NCI-H146 treated with DMSO at 0.1 percent for 48 hours (cell line): ENCODE results near the gene MT1M.

ENCODE experiments used
- DNase-seq: peaks from one replicate; lab custom pipeline; 2025; ENCODE audit not compliant: unreplicated experiment; lab: John Stamatoyannopoulos, UW

The MT1M gene

DNA sequence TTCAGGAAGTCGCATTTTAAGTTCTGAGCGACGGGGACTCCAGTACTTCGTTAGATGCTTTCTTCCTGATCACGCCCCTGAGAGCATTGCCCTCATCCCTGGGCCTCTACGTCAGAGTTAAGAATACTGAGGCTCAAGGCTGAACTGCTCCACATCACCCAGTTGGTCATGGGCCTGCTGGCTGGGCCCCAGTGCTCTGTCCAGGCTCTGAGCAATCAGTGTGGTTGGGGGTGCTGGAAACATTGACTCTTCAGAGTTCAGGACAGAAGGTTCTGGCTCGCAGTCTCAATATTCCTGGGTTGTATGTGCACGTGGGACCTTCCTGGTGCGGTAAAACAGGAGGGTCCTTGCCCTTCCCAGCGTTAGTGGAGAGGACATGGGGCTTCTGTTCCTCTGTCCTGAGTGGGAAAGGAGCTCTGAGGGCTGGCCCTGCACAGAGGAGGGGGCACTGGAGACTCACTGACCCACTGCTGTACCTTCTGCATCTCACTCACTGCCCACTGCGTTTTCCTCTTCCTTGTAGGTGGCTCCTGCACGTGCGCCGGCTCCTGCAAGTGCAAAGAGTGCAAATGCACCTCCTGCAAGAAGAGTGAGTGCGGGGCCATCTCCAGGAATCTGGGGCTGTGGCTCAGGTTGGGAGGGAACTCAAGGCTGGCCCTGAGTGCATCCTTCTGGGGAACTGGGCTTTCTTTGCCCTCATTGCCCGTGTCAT, 6.4 kb upstream of the MT1M start:
- DNase-seq = no peak

DNA sequence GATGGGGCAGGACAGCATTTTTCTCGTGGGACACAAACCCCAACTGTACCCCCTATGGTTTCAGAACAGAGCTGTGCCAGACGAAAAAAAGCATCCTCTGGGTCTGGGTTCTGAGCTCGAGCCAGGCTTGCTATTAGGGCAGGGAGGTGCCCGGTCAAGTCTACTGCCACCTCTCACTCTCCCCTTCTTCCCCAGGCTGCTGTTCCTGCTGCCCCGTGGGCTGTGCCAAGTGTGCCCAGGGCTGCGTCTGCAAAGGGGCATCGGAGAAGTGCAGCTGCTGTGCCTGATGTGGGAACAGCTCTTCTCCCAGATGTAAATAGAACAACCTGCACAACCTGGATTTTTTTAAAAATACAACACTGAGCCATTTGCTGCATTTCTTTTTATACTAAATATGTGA, 5.8 kb upstream of the MT1M start:
- no peak for DNase-seq

DNA sequence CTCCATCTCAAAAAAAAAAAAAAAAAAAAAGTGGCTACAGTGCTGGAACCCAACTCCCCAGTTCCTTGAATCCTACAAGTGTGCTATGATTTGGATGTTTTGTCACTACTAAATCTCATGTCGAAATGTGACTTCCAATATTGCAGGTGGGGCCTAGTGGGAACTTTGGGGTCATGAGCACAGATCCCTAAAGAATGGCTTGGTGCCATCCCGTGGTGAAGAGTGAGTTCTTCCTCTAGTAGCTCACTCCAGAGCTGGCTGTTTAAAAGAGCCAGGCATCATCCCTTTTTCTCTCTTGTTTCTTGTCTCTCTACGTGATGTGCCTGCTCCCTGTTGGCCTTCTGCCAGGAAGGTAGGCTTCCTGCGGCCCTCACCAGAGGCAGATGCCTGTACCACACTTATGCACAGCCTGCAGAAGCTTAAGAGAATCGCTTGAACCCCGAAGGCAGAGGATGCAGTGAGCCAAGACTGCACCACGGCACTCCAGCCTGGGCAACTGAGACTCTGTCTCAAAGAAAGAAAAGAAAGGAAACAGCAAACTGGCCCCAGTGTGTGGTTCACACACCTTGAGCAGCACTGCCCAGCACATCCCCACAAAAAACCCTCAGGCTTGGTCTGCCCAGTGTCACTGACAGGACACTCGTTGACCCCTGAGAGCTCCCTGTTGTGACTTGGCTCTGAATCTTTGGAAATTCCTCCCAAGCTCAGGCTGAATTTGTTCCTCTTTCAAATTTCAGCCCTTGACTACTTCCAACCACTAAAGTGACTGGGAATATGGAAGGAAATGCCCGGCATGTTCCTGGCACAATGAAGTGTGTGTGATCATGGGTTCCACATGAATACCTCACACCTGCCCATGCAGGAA, 3.7 kb upstream of the MT1M start:
- no peak for DNase-seq

- DNase-seq = no peak
These were observed 2.9 kb upstream of the MT1M start for GRCh38 chr16:56629531-56629930.

DNA sequence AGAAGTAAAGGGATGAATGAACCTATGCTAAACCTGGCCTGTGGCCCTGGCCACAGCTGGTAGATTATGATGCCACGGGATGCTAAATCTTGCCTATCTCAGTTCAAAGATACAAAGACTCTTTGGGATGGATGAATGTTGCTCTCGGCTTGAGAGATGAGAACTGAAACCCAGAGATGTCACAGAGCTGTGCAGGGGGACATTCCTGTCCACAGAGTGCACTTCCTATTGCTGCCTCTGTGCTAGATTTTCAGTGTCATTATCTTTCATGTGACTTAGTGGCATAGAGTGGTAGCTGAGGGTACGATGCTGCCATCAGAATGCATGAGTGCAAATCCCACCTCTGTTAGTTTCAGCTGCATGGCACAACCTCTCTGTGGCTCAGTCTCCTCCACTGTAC, 2.3 kb upstream of the MT1M start:
- DNase-seq = no peak

GRCh38 chr16:56631197-56631596, 1.3 kb upstream of the MT1M start:
- no peak for DNase-seq

DNA sequence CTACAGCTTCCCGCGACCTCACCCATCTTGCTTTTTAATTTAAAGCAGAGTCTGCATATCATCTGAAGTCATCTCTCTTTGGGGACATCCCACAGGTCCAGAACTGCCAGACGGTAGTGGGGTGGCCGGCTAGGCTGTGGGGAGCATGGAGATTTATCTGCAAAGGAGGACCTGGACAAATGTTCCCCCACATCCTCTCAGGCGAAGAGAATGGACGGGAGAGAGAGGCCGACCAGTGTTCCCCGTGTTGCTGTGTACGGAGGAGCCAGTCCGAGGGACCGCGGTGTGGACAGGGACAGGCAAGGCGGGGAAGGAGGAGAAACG, 665 bp upstream of the MT1M start:
- DNase-seq = no peak

DNA sequence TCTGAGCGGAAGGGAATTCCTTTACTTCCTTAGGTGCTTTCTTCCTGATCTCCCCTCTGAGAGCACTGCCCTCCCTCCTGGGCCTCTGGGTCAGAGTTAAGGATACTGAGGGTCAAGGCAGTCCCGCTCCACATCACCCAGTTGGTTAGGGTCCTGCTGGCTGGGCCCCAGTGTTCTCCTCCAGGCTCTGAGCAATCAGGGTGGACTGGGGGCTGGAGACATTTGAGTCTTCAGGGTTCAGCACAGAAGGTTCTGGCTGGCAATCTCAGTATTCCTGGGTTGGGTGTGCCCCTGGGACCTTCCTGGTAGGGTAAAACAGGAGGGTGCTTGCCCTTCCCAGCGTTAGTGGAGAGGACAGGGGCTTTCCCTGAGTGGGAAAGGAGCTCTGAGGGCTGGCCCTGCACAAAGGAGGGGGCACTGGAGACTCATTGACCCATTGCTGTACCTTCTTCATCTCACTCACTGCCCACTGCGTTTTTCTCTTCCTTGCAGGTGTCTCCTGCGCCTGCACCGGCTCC, 448 bp downstream of the MT1M start:
- DNase-seq = no peak

GRCh38 chr16:56633535-56633934, 1.1 kb downstream of the MT1M start:
- DNase-seq = no peak

GRCh38 chr16:56634715-56635440, 2.4 kb downstream of the MT1M start:
- DNase-seq = no peak

DNA sequence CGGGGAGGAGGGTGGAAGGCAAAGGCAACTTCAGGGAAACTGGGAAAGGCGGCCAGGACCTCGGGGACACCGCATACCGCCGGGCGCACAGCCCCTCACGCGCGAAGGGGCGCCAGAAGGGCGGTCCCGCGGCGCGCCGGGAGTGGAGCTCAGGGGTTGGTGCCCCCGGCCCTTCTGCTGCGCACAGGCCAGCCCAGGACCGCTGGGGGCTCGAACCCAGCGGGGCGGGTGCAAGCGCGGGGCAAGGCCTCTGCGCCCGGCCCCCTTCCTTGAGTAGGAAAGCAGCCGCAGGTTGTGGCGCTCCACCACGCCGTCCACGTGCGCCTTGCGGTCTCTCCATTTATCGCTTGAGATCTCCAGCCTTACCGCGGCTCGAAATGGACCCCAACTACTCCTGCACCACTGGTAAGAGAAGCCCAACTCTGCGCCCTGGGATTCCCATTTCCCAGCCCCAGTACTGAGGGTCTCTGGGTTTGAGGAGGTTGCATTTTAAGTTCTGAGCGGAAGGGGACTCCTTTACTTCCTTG, 3.0 kb downstream of the MT1M start:
- no peak for DNase-seq

- DNase-seq = no peak
These were observed 4.4 kb downstream of the MT1M start for GRCh38 chr16:56636616-56637413.

DNA sequence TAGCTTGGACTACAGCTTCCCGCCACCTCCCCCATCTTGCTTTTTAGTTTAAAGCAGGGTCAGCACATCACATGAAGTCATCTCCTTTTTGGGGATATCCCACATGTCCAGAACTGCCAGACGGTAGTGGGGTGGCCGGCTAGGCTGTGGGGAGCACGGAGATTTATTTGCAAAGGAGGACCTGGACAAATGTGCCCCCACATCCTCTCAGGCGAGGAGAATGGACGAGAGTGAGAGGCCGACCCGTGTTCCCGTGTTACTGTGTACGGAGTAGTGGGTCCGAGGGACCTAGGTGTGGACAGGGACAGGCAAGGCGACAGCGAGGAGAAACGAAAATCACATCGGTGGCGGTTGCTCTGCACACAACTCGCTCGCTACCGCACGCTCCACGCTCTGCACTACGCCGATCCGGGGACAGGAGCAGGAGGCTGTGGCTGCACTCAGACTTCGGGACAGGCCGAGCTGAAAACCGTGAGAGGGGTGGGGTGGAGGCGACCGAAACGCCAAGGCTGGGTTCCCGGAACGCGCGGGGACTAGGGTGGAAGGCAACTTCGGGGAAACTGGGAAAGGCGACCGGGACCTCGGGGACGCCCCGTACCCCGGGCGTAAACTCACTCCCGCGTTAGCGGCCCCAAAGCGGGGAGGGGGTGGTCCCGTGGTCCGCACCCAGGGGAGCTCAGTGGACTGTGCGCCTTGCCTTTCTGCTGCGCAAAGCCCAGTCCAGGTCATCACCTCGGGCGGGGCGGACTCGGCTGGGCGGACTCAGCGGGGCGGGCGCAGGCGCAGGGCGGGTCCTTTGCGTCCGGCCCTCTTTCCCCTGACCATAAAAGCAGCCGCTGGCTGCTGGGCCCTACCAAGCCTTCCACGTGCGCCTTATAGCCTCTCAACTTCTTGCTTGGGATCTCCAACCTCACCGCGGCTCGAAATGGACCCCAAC, 5.6 kb downstream of the MT1M start, which contains the start of gene MT1A:
Gene MT1A, plus strand, starts transcription at position 853 of the 937 bp plus-strand sequence. Its CDS starts 73 bp downstream, at position 926.
- DNase-seq = no peak

DNA sequence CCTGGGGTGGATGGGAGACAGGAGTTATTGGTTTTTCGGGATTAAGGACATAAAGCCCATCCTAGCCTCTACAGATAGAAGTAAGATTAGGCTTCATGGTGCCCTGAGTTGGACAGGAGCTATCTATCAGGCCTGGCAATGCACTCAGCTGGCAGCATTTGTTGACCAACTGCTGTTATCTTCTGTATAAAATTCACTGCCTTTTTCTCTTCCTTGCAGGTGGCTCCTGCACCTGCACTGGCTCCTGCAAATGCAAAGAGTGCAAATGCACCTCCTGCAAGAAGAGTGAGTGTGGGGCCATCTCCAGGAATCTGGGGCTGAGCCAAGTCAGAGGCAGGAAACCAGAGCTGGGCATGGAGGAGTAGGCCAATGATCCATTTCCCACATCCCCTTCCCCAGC, 6.6 kb downstream of the MT1M start:
- DNase-seq = no peak

DNA sequence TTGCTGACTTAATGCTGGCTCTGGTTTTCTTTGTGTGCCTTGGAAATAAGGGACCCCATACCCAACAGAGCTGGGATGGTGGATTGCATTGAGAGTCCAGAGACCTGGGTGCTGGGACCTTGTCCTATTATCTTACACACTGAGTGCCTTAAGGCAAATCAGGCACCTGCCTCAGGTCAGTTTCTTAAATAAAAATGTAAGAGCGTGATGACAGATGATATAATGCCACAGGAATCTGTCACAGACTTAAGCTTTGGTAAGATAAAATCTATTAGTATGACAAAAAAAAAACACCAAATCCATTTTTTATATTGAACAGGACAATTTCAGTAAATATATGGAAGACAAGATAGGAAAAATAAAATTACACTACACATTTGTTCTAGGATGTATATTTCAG, 7.6 kb downstream of the MT1M start:
- no peak for DNase-seq

- DNase-seq = no peak
These were observed 8.7 kb downstream of the MT1M start for GRCh38 chr16:56641166-56641565.

GRCh38 chr16:56643080-56643778, 10.8 kb downstream of the MT1M start:
- DNase-seq = no peak

GRCh38 chr16:56643833-56644232, 11.4 kb downstream of the MT1M start:
- DNase-seq = no peak

- no peak for DNase-seq
These were observed 12.9 kb downstream of the MT1M start for GRCh38 chr16:56645311-56645710.
